Fibroblast of pulmonary artery (primary cell): ENCODE data around the gene SLC44A5.

Experiments used
- DNase-seq: peaks from one replicate; pipeline ENCODE4 v3.0.0-alpha.2; 2010; ENCODE audit warnings: low read depth
- H3K4me3 ChIP-seq: replicated peaks from 2 replicates; pipeline ENCODE4 v1.5.1; 2011; ENCODE audit warnings: low read depth, mild to moderate bottlenecking, control low read depth, low read length, moderate library complexity
- TF ChIP-seq, protein P1 (sequence below): IDR thresholded peaks from 2 replicates; pipeline ENCODE4 v1.5.1; 2011; ENCODE audit warnings: mild to moderate bottlenecking, control low read depth, low read length, inconsistent platforms; ENCODE audit errors: missing control alignments

SLC44A5 gene

DNA sequence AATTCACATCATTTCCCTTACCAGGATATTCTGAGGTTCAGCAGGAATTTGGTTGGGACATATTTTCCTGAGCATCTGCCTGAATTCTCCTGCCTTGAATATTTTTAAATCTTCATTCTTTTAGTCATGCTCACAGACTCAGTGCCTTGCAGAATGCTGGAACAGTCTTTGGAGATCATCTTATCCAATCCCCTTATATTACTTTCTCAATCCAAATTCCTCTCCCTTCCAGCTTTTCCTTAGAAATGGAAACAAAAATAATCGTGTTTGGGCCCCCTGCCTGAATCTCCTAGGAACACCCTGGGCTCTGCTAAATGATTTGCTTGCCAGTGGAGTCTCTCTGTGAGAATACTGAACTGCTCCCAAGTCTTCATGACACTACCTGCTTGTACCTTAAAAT, 438.4 kb downstream of the SLC44A5 start:
- no peak overlapping the region for H3K4me3 ChIP-seq
- TF ChIP-seq, protein P1, sequence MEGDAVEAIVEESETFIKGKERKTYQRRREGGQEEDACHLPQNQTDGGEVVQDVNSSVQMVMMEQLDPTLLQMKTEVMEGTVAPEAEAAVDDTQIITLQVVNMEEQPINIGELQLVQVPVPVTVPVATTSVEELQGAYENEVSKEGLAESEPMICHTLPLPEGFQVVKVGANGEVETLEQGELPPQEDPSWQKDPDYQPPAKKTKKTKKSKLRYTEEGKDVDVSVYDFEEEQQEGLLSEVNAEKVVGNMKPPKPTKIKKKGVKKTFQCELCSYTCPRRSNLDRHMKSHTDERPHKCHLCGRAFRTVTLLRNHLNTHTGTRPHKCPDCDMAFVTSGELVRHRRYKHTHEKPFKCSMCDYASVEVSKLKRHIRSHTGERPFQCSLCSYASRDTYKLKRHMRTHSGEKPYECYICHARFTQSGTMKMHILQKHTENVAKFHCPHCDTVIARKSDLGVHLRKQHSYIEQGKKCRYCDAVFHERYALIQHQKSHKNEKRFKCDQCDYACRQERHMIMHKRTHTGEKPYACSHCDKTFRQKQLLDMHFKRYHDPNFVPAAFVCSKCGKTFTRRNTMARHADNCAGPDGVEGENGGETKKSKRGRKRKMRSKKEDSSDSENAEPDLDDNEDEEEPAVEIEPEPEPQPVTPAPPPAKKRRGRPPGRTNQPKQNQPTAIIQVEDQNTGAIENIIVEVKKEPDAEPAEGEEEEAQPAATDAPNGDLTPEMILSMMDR: no peak
- DNase-seq: no peak

DNA sequence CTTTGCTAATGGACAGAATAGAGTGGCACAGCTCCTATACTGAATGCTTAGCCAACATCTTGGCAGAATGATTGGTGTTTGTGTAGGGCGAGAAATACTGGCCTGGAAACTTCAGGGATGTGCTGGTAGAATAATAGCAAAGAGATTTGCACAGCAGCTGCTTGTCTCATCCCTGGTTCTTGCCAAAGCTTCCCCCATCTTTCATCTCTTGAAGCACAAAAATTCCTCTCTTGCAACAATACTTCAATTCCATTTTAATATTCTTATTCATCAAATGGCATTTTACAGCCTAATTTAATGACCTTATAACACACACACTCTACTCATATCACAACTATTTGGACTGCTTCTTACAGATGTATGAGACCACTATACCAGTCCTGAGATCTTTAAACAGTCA, 439.0 kb downstream of the SLC44A5 start:
- TF ChIP-seq, protein P1: no peak
- no peak for DNase-seq
- H3K4me3 ChIP-seq: no peak overlapping the region

DNA sequence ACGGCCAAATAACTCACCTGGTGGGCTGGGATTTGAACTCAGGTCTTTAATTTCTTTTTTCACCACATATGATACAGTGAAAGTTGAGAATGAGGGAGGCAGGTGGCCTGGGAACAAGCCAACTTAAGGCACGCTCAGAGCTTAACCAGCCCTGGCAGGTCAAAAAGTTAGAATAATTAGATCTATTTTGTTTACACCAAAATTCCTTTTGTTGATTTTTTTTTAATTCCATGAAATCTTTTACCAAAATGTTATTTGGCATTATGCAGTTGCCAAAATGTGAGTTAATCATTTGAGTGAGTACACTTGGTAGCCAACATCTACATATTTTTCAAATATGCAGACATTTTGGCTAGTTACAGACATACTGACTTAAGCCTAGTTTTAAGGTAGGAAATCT, 439.9 kb downstream of the SLC44A5 start:
- TF ChIP-seq, protein P1: no peak
- no peak overlapping the region for H3K4me3 ChIP-seq
- no peak for DNase-seq

DNA sequence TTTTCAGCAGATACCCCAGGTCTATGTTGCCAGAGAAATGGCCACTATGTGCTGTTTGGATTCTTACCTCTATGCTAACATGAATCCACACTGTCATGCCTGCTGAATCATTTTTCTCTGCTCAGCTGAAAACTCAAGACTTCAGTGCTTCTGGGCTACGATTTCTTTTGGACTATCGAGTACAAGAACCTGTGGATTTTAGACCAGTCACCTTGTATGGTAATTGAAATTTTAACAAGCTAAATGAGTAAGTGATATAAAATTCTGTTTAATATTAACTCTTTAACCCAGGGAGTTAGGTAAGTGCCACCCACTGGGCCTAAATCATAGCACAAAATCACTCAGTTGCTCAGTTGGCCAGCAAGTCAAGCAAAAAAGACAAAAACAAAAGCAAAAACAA, 440.9 kb downstream of the SLC44A5 start:
- no peak overlapping the region for H3K4me3 ChIP-seq
- DNase-seq: no peak
- TF ChIP-seq, protein P1: no peak

DNA sequence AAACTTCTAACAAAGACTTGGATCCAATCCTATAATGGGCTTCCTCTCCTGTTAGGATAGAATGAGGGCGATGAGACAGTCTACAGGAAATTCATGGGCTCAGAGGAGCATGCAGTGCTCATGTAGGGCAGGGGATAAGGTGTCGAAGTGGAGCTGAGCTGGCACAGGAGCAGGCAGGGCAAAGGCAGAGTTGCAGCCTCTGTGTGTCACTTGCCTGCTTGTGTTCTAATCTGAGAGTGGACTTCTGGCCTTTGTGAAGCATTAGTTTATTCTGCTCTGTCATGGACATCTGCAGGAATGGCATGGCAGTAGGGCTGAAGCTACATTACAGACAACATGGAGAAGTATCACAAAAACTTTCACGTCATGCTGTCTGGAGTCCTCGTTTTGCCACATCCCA, 444.1 kb downstream of the SLC44A5 start:
- no peak for DNase-seq
- TF ChIP-seq, protein P1: no peak
- H3K4me3 ChIP-seq: no peak overlapping the region

DNA sequence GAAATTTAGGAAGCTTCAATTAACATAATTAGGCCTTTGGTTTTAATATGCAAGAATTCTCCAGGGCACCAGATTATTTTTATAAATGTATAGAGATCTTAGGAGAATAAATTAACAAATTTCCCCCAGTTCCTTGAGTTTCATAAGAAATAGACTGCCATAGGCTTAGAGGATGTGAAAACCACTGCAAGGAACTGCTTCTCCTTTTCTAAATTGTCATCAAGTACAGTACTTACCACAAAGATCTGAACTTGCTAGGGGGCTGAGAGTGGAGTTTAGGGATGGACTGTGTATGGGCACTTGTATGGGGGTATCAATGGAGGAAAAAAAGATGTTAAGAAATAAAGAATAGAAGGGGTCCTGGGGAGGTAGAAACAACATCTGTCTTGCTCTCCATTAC, 445.6 kb downstream of the SLC44A5 start:
- H3K4me3 ChIP-seq: no peak overlapping the region
- TF ChIP-seq, protein P1: no peak
- no peak for DNase-seq

DNA sequence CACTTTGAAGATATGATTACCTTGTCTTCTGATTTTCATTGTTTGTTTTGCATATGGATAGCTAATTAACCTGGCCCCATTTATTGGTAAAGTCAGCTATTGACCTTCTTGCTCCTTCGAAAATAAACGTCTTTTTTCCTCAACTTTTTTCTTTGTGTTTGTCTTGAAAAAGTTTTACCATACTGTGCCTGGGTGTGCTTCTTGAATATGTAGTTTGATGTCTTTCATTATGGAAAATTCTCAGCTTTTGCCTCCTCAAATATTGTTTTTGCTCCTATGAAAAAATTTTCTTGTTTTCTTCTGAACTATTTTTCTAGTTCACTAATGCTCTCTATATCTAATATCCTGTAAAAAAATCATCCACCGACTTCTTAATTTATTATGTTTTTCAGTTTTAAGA, 451.8 kb downstream of the SLC44A5 start:
- TF ChIP-seq, protein P1: no peak
- DNase-seq: no peak
- no peak overlapping the region for H3K4me3 ChIP-seq
